ENCODE data around the gene HSPA12A. TPM values are rescaled to one million over a fixed set of nuclear protein-coding genes. Genes with fewer than 3 reads are reported as not detected.

The HSPA12A gene
- total RNA-seq, 5 donors from 2014 or later (not counting 1 experiment from before 2014, with no cell fraction given): 0.26 to 0.89 (median 0.53) TPM

- Histone ChIP-seq H3K9me3 (no peaks in the 10 kb centered on the region), H3K36me3 (ENCODE audit: control insufficient read depth in 2 of 2, extremely low read depth in 1 of 2, insufficient read depth in 1 of 2, low read length in 1 of 2) (no peaks in the 10 kb centered on the region), H3K4me1 (ENCODE audit: control insufficient read depth in 1 of 2, extremely low read depth in 1 of 2, insufficient read depth in 2 of 2, low read length in 2 of 2) (no peaks in the 10 kb centered on the region), H3K4me3 (ENCODE audit: control insufficient read depth in 1 of 2, extremely low read depth in 1 of 2, low read length in 1 of 2) (no peak overlapping the region), H3K27ac (ENCODE audit: low read length) (no peak overlapping the region), H3K27me3 (replicated peaks in 1 of 2; ENCODE audit: control insufficient read depth in 2 of 2, extremely low read depth in 1 of 2, insufficient read depth in 2 of 2, low read length in 1 of 2) (peaks cover 3 to 24% of the 10 kb centered on the region in 2 experiments)
- POLR2A ChIA-PET: no interaction called here
- Mint-ChIP-seq H3K4me3 (no peak overlapping the region), H3K27me3 (peaks cover 28 to 42% of the 10 kb centered on the region in 2 donors), H3K4me1 (no peaks in the 10 kb centered on the region), H3K9me3 (no peaks in the 10 kb centered on the region), H3K27ac (no peak overlapping the region), H3K36me3 (no peaks in the 10 kb centered on the region)
- ATAC-seq (replicated peaks in 1 of 4): no peak
- 89% methylated on average over 4 of the region's 7 CpGs for WGBS (ENCODE audit: insufficient coverage)
- no peak for DNase-seq
- CTCF ChIA-PET: no interaction called here
These were observed 116.5 kb downstream of the HSPA12A start for GRCh38 chr10:116625845-116626244.

GRCh38 chr10:116621934-116622655 lies 120.3 kb downstream of the HSPA12A start:
- no peak overlapping the region for H3K4me3 Mint-ChIP-seq
- Histone ChIP-seq H3K9me3 (no peaks in the 10 kb centered on the region), H3K27me3 (replicated peaks in 1 of 2; ENCODE audit: control insufficient read depth in 2 of 2, extremely low read depth in 1 of 2, insufficient read depth in 2 of 2, low read length in 1 of 2) (peaks cover 0 to 15% of the 10 kb centered on the region in 2 experiments), H3K4me1 (ENCODE audit: control insufficient read depth in 1 of 2, extremely low read depth in 1 of 2, insufficient read depth in 2 of 2, low read length in 2 of 2) (no peaks in the 10 kb centered on the region), H3K4me3 (ENCODE audit: control insufficient read depth in 1 of 2, extremely low read depth in 1 of 2, low read length in 1 of 2) (no peak overlapping the region), H3K36me3 (ENCODE audit: control insufficient read depth in 2 of 2, extremely low read depth in 1 of 2, insufficient read depth in 1 of 2, low read length in 1 of 2) (no peaks in the 10 kb centered on the region), H3K27ac (ENCODE audit: low read length) (no peak overlapping the region)
- peaks cover 0 to 4% (median 0%) of the 10 kb centered on the region in 3 donors for H3K9me3 Mint-ChIP-seq
- no peak overlapping the region for H3K27ac Mint-ChIP-seq
- no peaks in the 10 kb centered on the region for H3K4me1 Mint-ChIP-seq
- no peaks in the 10 kb centered on the region for H3K36me3 Mint-ChIP-seq
- H3K27me3 Mint-ChIP-seq: peaks cover 27 to 37% of the 10 kb centered on the region in 2 donors
- ATAC-seq (replicated peaks in 1 of 4): no peak
- WGBS (ENCODE audit: insufficient coverage): 75% methylated on average over 11 of the region's 11 CpGs
- CTCF ChIA-PET: interaction anchor here in 1 of 2 donors (0.6 kb wide), 1 partner anchor 9 kb away, joined by 3 read pairs; no protein-coding TSS in a partner anchor
- no peak for DNase-seq
- POLR2A ChIA-PET: no interaction called here

- no peak for DNase-seq
- no peak overlapping the region for H3K4me3 ChIP-seq (ENCODE audit: control insufficient read depth in 1 of 2, extremely low read depth in 1 of 2, low read length in 1 of 2)
- ChIA-PET POLR2A (no interaction called here), CTCF (no interaction called here)
- H3K36me3 ChIP-seq (ENCODE audit: control insufficient read depth in 2 of 2, extremely low read depth in 1 of 2, insufficient read depth in 1 of 2, low read length in 1 of 2): no peaks in the 10 kb centered on the region
- H3K27ac ChIP-seq (ENCODE audit: low read length): no peak overlapping the region
- no peak for ATAC-seq (replicated peaks in 1 of 4)
- Mint-ChIP-seq H3K27ac (no peak overlapping the region), H3K27me3 (peaks cover 20 to 33% of the 10 kb centered on the region in 2 donors), H3K36me3 (no peaks in the 10 kb centered on the region), H3K4me1 (no peaks in the 10 kb centered on the region), H3K9me3 (peaks cover 0 to 4% (median 0%) of the 10 kb centered on the region in 3 donors), H3K4me3 (no peak overlapping the region)
- H3K9me3 ChIP-seq: no peaks in the 10 kb centered on the region
- H3K27me3 ChIP-seq (replicated peaks in 1 of 2; ENCODE audit: control insufficient read depth in 2 of 2, extremely low read depth in 1 of 2, insufficient read depth in 2 of 2, low read length in 1 of 2): peaks cover 0 to 9% of the 10 kb centered on the region in 2 experiments
- H3K4me1 ChIP-seq (ENCODE audit: control insufficient read depth in 1 of 2, extremely low read depth in 1 of 2, insufficient read depth in 2 of 2, low read length in 2 of 2): no peaks in the 10 kb centered on the region
- WGBS (ENCODE audit: insufficient coverage): 76% methylated on average over 3 of the region's 8 CpGs
These were observed 120.9 kb downstream of the HSPA12A start for GRCh38 chr10:116621476-116621875.

Other genes with a start within 250 kb of the HSPA12A start
- 1 to 10 TPM in 3 of 5 donors, not detected in 2; 2.3 to 3.1 (median 2.6) TPM for gene PNLIP, start 196.6 kb downstream of the HSPA12A start, total RNA-seq
- gene PNLIPRP1, start 151.6 kb downstream of the HSPA12A start, total RNA-seq: 1 to 10 TPM in 3 of 5 donors, not detected in 2; 1.4 to 2.1 (median 2.0) TPM
- under 1 TPM in 3 of 5 donors, not detected in 2; 0.82 to 0.96 (median 0.89) TPM for gene PNLIPRP2, start 121.6 kb downstream of the HSPA12A start, total RNA-seq
- not detected for gene ENO4, start 106.9 kb upstream of the HSPA12A start, total RNA-seq